DMS 273 (cell line): Measurements from ENCODE around the gene LRRC8E.

Experiments
- DNase-seq: peaks from one replicate; lab custom pipeline; 2025; ENCODE audit not compliant: unreplicated experiment; lab: John Stamatoyannopoulos, UW

Gene LRRC8E

DNA sequence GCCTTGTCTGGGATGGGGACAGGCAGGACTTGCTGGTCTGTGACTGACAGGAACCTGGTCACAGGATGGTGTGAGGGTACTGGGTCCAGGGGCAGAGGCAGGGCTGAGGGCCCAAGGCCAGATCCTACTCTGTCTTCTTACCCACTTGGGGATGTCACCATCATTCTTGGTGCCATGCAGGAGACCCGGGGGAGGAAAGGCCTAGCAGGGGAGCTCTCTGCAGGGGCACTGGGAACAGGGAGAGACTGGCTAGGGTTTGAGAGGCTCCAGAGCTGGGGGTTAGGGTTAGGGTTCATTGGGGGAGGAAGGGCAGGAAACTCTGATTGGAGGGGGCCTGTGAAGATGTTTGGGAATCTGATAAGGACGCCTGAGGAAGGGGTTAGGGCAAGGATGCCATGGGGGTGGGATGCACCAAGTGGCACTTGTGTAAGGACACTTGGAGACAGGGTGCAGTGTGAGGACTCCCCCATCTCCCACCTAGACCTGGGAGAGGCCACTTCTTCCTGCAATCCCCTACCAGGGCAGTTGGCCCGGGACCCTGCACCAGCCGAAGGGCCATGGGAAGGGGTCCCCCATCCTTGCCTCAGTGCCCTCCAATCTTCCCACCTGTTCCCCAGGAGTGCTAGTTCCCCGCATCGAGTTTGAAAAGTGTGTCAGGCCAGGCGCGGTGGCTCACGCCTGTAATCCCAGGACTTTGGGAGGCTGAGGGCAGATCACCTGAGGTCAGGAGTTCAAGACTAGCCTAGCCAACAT is 21.0 kb upstream of the LRRC8E start:
- DNase-seq = no peak

DNA sequence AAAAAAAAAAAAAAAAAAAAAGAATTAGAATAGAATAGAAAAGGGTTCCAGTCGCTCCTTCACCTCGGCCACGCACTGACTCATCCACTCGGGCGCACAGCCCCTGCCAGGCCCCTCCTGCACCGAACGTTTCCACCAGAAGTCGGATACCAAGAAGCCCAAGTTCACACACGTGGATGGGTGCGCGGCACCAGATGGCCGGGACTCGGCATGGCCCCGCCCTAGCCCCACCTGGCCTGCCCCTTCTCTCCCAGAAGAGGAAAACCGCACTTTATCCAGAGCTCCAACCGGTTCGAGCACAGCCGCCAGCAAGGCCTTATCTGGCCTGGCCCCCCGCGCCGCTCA is 20.0 kb upstream of the LRRC8E start:
- peak; percentile 72 for DNase-seq

GRCh38 chr19:7868671-7869452 is 19.4 kb upstream of the LRRC8E start:
- peak; percentile 65 for DNase-seq

DNA sequence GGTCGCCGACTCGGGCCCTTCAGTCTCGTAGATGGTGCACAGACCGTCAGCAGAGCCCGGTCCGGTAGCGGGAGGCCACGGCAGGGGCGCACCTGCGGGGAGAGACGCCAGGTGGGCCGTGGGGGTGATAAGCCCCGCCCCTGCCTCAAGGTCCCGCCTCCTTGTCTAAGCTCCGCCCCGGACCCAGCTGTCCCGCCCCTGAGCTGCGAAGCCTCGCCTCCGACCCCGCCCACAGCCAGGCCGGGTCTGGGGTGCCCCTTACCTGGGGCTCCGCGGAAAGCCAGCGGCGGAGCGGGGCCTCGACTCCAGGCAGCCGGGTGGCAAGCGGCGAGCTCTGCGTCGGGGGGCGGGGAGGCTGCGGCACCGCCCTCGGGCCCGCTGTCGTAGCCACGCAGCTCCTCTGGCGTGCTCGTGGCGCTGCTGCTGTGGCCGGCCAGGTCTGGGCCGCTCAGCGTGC is 18.8 kb upstream of the LRRC8E start:
- DNase-seq = no peak

DNA sequence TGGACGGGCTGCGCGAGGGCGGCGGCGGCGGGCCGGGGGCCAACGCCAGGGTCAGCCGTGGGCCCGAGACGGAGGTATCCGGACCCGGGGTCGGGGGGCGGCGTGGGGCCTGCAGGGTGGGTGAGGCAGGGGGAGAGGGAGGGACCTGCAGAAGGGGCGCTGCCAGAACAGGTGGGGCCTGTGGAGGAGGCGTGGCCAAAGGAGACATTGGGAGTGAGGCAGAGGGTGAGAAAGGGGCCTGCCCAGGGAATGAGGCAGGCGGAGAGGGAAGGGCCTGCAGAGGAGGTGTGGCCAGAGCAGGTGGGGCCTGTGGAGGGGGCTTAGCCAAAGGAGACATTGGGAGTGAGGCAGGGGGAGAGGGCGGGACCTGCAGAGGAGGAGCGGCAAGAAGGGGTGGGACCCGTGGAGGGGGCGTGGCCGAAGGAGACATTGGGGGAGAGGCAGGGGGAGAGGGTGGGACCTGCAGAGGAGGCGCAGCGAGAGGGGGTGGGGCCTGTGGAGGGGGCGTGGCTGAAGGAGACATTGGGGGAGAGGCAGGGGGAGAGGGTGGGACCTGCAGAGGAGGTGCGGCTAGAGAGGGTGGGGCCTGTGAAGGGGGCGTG is 18.3 kb upstream of the LRRC8E start:
- DNase-seq = peak; percentile 54

DNA sequence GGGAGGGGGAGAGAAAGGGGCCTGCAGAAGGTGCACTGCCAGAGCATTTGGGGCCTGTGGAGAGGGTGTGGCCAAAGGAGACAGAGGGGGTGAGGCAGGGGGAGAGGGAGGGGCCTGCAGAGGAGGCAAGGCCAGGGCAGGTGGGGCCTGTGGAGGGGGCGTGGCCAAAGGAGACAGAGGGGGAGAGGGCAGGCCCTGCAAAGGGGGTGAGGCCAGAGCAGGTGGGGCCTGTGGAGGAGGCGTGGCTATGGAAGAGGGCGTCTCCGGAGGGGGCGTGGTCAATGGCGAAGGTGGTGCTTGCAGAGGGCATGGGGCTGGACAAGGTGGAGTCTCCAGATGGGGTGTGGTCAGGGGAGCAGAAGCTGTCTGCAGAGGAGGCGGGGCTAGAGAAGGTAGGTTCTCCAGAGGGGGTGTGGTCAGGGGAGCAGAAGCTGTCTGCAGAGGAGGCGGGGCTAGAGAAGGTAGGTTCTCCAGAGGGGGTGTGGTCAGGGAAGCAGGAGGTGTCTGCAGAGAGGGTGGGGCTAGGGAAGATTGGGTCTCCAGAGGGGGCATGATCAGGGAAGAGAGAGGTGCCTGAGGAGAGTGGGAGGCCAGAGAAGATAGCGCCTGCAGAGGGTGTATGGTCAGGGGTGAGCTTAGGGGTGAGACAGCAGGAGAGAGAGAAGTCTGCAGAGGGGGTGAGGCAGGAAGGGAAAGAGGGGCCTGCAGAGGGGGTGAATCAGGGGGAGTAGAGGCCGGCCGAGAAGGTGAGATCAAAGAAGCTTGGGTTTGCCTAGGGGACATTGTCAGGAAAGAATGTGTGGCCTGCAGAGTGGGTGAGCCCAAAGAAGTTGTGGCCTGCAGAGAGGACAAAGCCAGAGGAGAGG is 17.5 kb upstream of the LRRC8E start:
- DNase-seq = peak; percentile 79

DNA sequence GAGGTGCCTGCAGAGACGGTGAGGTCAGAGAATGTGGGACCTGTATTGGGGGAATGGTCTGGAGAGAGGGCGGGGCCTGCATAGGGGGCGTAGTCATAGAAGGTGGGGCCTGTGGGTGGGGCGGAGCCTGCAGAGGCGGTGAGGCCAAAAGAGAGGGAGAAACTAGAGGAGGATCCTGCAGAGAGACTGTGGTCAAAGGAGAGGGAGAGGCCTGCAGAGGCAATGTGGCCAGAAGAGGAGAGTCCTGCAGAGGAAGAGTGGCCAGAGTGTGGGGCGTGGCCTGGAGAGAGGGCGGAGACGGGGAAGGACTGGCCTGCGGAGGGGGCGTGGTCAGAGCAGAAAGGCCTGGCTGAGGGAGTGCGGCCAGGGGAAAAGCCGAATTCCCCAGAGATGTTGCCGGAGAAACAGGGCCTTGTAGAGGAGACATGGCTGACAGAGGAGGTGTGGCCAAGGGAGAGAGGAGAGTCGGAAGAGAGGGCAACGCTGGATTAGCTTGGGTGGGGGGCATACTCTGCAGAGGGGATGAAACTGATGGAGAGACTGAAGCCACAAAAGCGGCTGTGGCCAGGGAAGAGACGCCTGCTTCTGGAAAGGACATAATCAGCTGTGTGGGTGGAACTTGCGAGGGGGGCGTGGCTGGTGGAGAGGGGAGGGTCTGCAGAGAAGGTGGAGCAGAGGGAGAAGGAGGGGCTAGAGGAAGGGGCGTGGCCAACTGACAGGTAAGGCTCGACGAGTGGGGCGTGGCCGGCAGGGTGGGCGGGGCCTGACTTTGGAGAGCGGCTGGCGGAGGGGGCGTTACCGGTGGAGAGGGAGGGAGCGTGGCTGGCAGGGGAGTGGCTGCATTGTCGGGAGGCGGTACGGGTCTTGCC is 16.6 kb upstream of the LRRC8E start:
- peak; percentile 92 for DNase-seq

GRCh38 chr19:7872306-7873204 is 15.8 kb upstream of the LRRC8E start:
- DNase-seq = no peak

- DNase-seq = no peak
Observed at GRCh38 chr19:7873304-7874075, 14.8 kb upstream of the LRRC8E start.

DNA sequence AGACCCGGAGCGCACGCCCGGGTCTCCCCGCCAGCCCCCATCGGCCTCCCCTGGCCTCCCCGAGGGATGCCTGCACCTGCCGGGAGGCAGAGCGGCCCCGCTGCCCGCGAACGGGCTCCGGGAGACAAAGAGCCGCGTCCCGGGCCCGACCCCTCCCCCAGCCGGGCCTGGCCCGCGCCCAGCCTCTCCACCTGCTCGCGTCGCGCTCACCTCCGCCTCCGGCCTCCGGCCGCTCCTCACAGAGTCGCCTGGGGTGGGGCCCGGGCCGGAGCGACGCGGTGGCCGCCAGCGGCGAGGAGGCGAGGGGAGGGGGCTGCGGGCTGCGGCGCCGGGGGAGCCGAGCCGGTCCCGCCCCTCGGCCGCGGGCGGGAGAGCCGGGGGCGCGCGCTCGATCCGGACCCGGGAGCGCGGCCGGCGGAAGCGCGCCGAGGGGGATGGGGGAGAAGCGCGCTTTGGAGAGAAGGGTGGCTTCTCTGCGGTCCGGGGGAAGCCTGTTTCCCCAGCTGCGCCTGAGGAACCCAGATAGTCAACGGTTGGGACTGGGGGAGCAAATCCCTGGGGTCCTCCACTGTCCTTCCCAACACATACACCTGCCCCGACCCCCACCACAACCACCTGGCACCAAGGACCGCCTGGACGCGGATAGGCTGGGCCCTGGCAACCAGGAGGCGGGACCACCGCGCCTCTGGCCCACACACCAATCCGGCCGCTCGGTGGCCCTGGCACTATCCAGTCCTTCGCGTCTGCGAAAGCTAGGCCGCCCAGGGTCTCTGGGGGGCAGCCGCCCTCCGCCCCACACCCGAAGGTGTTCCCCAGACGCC is 14.0 kb upstream of the LRRC8E start, which contains the start of gene PRR36:
TSS of gene PRR36 (minus strand) at position 315 of the 821 bp plus-strand sequence. CDS start 701 bp downstream, outside the sequence.
- DNase-seq = peak; percentile 80

DNA sequence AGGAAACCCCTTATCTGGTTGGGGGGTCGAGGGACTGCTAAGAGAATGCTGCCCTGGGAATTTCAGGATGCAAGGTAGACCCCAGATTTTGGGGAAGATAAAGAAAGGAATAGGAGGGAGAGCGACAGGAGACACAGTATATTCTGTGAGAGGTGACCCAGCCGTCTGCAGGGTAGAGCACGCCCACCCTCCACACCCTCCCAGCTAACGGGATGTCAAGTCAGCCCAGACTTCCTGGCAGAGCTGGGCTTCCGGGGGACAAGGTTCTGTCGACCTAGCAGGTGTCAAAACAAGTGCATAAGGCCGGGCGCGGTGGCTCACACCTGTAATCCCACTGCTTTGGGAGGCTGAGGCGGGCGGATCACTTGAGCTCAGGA is 13.4 kb upstream of the LRRC8E start:
- no peak for DNase-seq

GRCh38 chr19:7877249-7877836 is 11.0 kb upstream of the LRRC8E start:
- DNase-seq = no peak

DNA sequence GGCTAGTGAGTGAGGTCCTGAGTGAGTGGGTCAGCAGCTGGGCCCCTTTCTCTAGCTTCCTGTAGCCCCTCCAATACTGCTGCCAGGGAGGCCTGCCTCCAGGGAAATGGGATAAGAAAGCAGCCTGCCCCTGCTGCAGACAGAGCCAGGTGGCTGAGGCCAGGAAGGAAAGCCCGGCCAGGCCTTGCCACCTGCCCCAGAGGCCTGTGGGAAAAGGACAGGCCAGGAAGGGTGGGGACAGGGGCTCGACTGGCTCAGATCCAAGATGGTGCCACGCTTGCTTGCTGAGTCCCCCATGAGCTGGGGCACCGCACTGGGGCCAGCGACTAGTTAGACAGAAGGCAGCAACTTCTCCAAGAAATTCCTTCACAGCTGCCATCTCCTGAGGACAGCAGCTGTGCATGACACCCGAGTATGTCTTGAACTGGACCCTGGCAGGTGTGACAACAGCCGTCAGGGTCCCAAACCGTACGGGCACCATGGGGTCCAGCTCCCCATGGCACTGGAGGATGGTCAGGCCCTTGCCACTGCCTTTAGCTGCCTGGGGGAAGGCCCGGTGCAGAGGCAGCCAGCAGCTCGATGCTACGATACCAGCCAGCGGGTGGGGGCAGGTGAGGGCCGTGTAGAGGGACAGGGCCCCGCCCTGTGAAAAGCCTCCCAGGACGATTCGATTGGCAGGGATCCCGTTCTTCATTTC is 9.1 kb upstream of the LRRC8E start:
- peak; percentile 80 for DNase-seq

- DNase-seq = peak; percentile 93
Observed at GRCh38 chr19:7879836-7880235, 8.5 kb upstream of the LRRC8E start.

- no peak for DNase-seq
Observed at GRCh38 chr19:7881910-7882309, 6.4 kb upstream of the LRRC8E start.

DNA sequence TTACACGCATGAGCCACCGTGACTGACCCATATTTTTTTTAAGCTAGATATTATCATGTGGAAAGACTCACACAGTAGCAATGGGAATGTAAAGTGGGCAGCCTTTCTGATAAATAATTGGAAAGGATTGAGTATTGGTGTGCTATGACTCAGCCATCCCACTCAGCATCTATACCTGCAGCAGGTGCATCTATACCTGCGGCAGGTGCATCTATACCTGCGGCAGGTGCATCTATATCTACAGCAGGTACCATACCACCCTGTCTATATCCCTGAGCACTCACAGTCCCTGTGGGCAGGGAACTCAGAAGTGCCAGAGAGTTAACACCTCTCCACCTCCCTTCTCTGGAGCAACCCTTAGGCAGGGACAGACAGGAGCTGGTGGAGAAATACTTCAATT is 5.2 kb upstream of the LRRC8E start:
- DNase-seq = no peak
